GM12878 (cell line): ENCODE results near the gene IL1RAPL1. TPM values are rescaled to one million over a fixed set of nuclear protein-coding genes. Genes with fewer than 3 reads are reported as not detected.

Source experiments
- ATAC-seq: fragments of 200-7000 bp; cut with Tn5 transposase; 3 replicates; pipeline ENCODE4 v1.9.1; 2020; ENCODE audit warnings: mild to moderate bottlenecking, moderate library complexity
- BruUV-seq: library from RNA; stranded (reverse); fragments of 400-500 nt; replicated peaks from 2 replicates; lab custom pipeline; 2021; lab: Mats Ljungman, UMichigan
- CTCF ChIA-PET: fragments of 300-600 bp; sonication (Branson Sonifier 250); formaldehyde crosslinking; extraction: SDS; loops from one replicate; lab custom pipeline; 2021; ENCODE audit warnings: inconsistent platforms; lab: Yijun Ruan, JAX
- POLR2A ChIA-PET: fragments of 350-600 bp; formaldehyde crosslinking; extraction: SDS; loops from one replicate; lab custom pipeline; 2021; ENCODE audit warnings: inconsistent platforms; lab: Charles Lee
- RAD21 ChIA-PET: fragments of 300-600 bp; sonication (Branson Sonifier 250); formaldehyde crosslinking; loops from one replicate; lab custom pipeline; 2023; ENCODE audit warnings: antibody characterized with exemption; ENCODE audit not compliant: unreplicated experiment; lab: Charles Lee
- SMC1A ChIA-PET: fragments of 300-600 bp; sonication (Branson Sonifier 250); formaldehyde crosslinking; loops from one replicate; lab custom pipeline; 2023; ENCODE audit not compliant: unreplicated experiment, uncharacterized antibody; lab: Charles Lee
- DNase-seq: peaks from one replicate; pipeline ENCODE4 v3.0.0-alpha.2; 2011; ENCODE audit warnings: low read depth, low spot score
- FAIRE-seq: peaks from 3 replicates; lab custom pipeline; 2011; peaks lifted over from hg19 to GRCh38; lab: Jason Lieb, UNC
- H2AFZ ChIP-seq: 2 replicates; pipeline ENCODE4 v1.6.0; 2011; ENCODE audit warnings: low read depth, low read length, control low read depth; ENCODE audit not compliant: control insufficient read depth
- H3K27ac ChIP-seq: 2 replicates; pipeline ENCODE4 v1.5.1; 2011; ENCODE audit warnings: control low read depth; ENCODE audit not compliant: control insufficient read depth, insufficient read depth
- H3K27me3 ChIP-seq, 2 experiments: replicated peaks in 1 of 2; 2 replicates each; pipeline versions ENCODE4 v1.6.0 to v1.6.1; 2011; ENCODE audit warnings: low read length in 1 of 2; ENCODE audit not compliant: control insufficient read depth in 2 of 2, insufficient read depth in 2 of 2
- H3K36me3 ChIP-seq, 2 experiments: 2 replicates each; pipeline ENCODE4 v1.5.1; 2011; ENCODE audit warnings: low read length in 1 of 2; ENCODE audit not compliant: control insufficient read depth in 2 of 2, insufficient read depth in 2 of 2
- H3K4me1 ChIP-seq: 2 replicates; pipeline ENCODE4 v1.6.1; 2011; ENCODE audit warnings: mild to moderate bottlenecking, low read length, moderate library complexity, mixed read lengths; ENCODE audit not compliant: control insufficient read depth, insufficient read depth
- H3K4me2 ChIP-seq: 2 replicates; pipeline ENCODE4 v1.6.0; 2011; ENCODE audit warnings: control low read depth; ENCODE audit not compliant: control insufficient read depth, insufficient read depth
- H3K4me3 ChIP-seq: fragments of 200-600 bp; sonication (generic); 2 replicates; pipeline ENCODE4 v1.5.1; 2016
- H3K79me2 ChIP-seq: 2 replicates; pipeline ENCODE4 v1.6.0; 2011; ENCODE audit warnings: low read length; ENCODE audit not compliant: control insufficient read depth, insufficient read depth
- H3K9ac ChIP-seq: 2 replicates; pipeline ENCODE4 v1.8.0; 2011; ENCODE audit warnings: low read length, control low read depth, mixed read lengths; ENCODE audit not compliant: control insufficient read depth, insufficient read depth
- H3K9me3 ChIP-seq: replicated peaks from 3 replicates; pipeline ENCODE4 v1.5.1; 2011; ENCODE audit warnings: mild to moderate bottlenecking, low read length; ENCODE audit not compliant: control insufficient read depth, insufficient read depth
- H4K20me1 ChIP-seq: 2 replicates; pipeline ENCODE4 v1.6.0; 2011; ENCODE audit not compliant: control insufficient read depth, insufficient read depth
- ATF7 ChIP-seq: fragments of 450-650 bp; IDR thresholded peaks from 2 replicates; pipeline ENCODE4 v1.6.1; 2016; ENCODE audit warnings: low read depth, mild to moderate bottlenecking
- BACH1 ChIP-seq: fragments of 450-650 bp; IDR thresholded peaks from 2 replicates; pipeline ENCODE4 v1.6.1; 2017; ENCODE audit warnings: mild to moderate bottlenecking, borderline replicate concordance
- FOXK2 ChIP-seq: fragments of 450-650 bp; IDR thresholded peaks from 2 replicates; pipeline ENCODE4 v1.6.1; 2017; ENCODE audit warnings: mild to moderate bottlenecking, moderate library complexity
- KAT2A ChIP-seq: conservative IDR thresholded peaks from 2 replicates; pipeline ENCODE4 v1.6.1; 2011; ENCODE audit warnings: low read depth, low read length; ENCODE audit not compliant: control insufficient read depth
- MTA2 ChIP-seq: fragments of 450-650 bp; IDR thresholded peaks from 2 replicates; pipeline ENCODE4 v1.6.1; 2016; ENCODE audit warnings: low read depth, mild to moderate bottlenecking, moderate library complexity
- MXI1 ChIP-seq: fragments of 150-350 bp; IDR thresholded peaks from 2 replicates; pipeline ENCODE4 v1.6.1; 2011; ENCODE audit warnings: low read depth, mild to moderate bottlenecking, inconsistent platforms, low read length, improper control_type of control experiment
- PAX8 ChIP-seq: fragments of 450-650 bp; IDR thresholded peaks from 2 replicates; pipeline ENCODE4 v1.6.1; 2017; ENCODE audit warnings: mild to moderate bottlenecking, moderate library complexity
- RELA ChIP-seq: fragments of 450-650 bp; IDR thresholded peaks from 2 replicates; pipeline ENCODE4 v1.8.0; 2014; ENCODE audit warnings: borderline replicate concordance; ENCODE audit not compliant: partially characterized antibody
- STAT3 ChIP-seq: IDR thresholded peaks from 2 replicates; pipeline ENCODE4 v1.6.1; 2011; ENCODE audit warnings: low read depth, low read length, improper control_type of control experiment
- SUPT20H ChIP-seq: IDR thresholded peaks from 2 replicates; pipeline ENCODE4 v1.6.1; 2011; ENCODE audit warnings: low read depth, mild to moderate bottlenecking, low read length, moderate library complexity, borderline replicate concordance; ENCODE audit not compliant: control insufficient read depth
- TAF1 ChIP-seq: IDR thresholded peaks from 2 replicates; pipeline ENCODE4 v1.6.1; 2011; ENCODE audit warnings: mild to moderate bottlenecking, low read depth, low read length, borderline replicate concordance
- ZBED1 ChIP-seq: IDR thresholded peaks from 2 replicates; pipeline ENCODE4 v1.6.1; 2016; ENCODE audit warnings: borderline replicate concordance
- ZNF274 ChIP-seq: IDR thresholded peaks from one replicate; pipeline ENCODE4 v1.8.0; 2011; ENCODE audit not compliant: insufficient read length, insufficient read depth
- WGBS: methylation state at CpG from one replicate; pipeline ENCODE4 v1.1.6; 2016; ENCODE audit warnings: low lambda C conversion rate; ENCODE audit not compliant: insufficient replicate concordance, insufficient coverage; ENCODE audit errors: missing lambda C conversion rate; 5-methylcytosine and 5-hydroxymethylcytosine counted together
- in situ Hi-C: fragments of 300-500 bp; cut with MboI; formaldehyde crosslinking; loops from 9 replicates; pipeline ENCODE4 v1.14.3; 2018; ENCODE audit warnings: mixed read lengths
- intact Hi-C: fragments of 100-400 bp; cut with micrococcal nuclease; formaldehyde crosslinking; loops from one replicate; pipeline ENCODE4 v1.14.2; 2022; ENCODE audit not compliant: unreplicated experiment
- polyA plus RNA-seq, 11 experiments: library from polyadenylated mRNA; depleted of rRNA in 4 of 11; unstranded in 6 of 11; stranded (reverse) in 5 of 11; fragments of >200 nt; fragmentation: Nextera tagmentation in 4 of 11; fragmentation: Illumina TruSeq in 1 of 11; extraction: Ambion mirVana in 4 of 11; extraction: Trizol in 1 of 11; gene quantifications; 1 replicate in 1 of 11; 2 replicates in 10 of 11; pipeline versions ENCODE4 v1.2.1 to v1.2.3, GENCODE V29; 2011 to 2016; ENCODE audit warnings: inconsistent platforms in 2 of 11, missing spikeins in 2 of 11, low read depth in 1 of 11
- total RNA-seq, 4 experiments: library from RNA; depleted of rRNA in 3 of 4; stranded (reverse); fragments of >200 nt in 3 of 4; fragmentation: Illumina TruSeq in 1 of 4; extraction: Trizol in 1 of 4; gene quantifications; 2 replicates each; pipeline versions ENCODE4 v1.2.1 to v1.2.3, GENCODE V29; 2013 to 2021
- TF ChIP-seq, protein P1 (sequence below): IDR thresholded peaks from 2 replicates; pipeline ENCODE4 v1.6.1; 2012; ENCODE audit warnings: low read length, inconsistent platforms
- TF ChIP-seq, protein P2 (sequence below): fragments of 450-650 bp; formaldehyde crosslinking; IDR thresholded peaks from 2 replicates; pipeline ENCODE4 v1.4.0; 2020; ENCODE audit warnings: mild to moderate bottlenecking, moderate library complexity
- TF ChIP-seq, protein P3 (sequence below): fragments of 450-650 bp; IDR thresholded peaks from 2 replicates; pipeline ENCODE4 v1.6.1; 2017; ENCODE audit warnings: mild to moderate bottlenecking, moderate library complexity

Gene IL1RAPL1
- total and polyA plus RNA-seq, 10 of the 15 experiments (the other 5 are each of a cell fraction or from before 2014, with no cell fraction given) = not detected

DNA sequence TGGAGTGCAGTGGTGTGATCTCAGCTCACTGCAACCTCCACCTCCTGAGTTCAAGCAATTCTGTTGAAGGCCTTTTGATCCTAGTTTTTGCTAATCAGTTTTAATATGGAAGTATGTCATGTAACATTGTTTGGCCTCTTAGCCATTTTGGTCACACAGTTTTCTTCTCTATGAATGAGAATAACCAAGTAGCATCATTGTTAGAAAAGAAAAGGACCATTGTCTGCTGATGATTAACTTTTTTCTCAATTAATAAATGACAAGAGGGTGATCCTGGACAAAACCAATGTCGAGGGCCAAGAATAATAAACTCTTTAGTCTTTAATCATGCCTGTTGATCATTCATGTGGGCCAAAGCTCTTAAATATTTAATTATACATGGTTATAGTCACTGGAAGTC lies 1338.8 kb downstream of the IL1RAPL1 start (continued):
- no peak for TF ChIP-seq ZBED1

DNA sequence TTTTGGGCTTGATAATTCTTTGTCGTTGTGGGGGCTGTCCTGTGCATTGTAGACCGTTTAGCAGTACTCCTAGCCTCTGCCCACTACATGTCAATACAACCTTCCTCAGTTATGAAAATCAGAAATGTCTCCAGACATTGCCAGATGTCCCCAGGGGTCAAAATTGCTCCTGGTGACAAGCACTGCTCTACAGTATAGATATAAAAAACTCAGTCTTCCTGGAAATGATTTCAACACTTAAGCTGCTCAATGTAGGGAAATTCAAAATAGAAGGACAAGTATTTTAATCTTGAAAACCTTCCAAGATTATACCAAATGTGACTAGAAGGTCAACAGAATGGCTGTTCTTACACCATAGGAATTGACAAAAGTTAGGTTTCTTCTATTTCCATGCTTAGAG lies 1339.4 kb downstream of the IL1RAPL1 start:
- CTCF ChIA-PET = interaction anchor here (0.6 kb wide), 1 partner anchor 13 kb away, joined by 3 read pairs; no protein-coding TSS in a partner anchor
- Histone ChIP-seq H4K20me1 (no peaks in the 10 kb centered on the region), H3K9ac (no peak overlapping the region), H3K27me3 (no peaks in the 10 kb centered on the region), H2AFZ (no peak overlapping the region), H3K36me3 (no peaks in the 10 kb centered on the region), H3K4me3 (no peak overlapping the region), H3K4me2 (no peak overlapping the region), H3K79me2 (no peaks in the 10 kb centered on the region), H3K27ac (no peak overlapping the region), H3K4me1 (no peaks in the 10 kb centered on the region), H3K9me3 (no peaks in the 10 kb centered on the region)
- WGBS = 0% methylated on average over 2 of the region's 2 CpGs
- ATAC-seq (no peak), FAIRE-seq (no peak), DNase-seq (no peak)
- BruUV-seq = no TSS peak
- intact Hi-C loops (no loop called here), in situ Hi-C loops (no loop called here)
- RAD21 ChIA-PET = no interaction called here
- POLR2A ChIA-PET = no interaction called here
- SMC1A ChIA-PET = no interaction called here
- TF ChIP-seq, protein P1, sequence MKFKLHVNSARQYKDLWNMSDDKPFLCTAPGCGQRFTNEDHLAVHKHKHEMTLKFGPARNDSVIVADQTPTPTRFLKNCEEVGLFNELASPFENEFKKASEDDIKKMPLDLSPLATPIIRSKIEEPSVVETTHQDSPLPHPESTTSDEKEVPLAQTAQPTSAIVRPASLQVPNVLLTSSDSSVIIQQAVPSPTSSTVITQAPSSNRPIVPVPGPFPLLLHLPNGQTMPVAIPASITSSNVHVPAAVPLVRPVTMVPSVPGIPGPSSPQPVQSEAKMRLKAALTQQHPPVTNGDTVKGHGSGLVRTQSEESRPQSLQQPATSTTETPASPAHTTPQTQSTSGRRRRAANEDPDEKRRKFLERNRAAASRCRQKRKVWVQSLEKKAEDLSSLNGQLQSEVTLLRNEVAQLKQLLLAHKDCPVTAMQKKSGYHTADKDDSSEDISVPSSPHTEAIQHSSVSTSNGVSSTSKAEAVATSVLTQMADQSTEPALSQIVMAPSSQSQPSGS = no peak
- no peak for TF ChIP-seq RELA
- TF ChIP-seq FOXK2 = no peak
- TF ChIP-seq SUPT20H = no peak
- TF ChIP-seq, protein P2, sequence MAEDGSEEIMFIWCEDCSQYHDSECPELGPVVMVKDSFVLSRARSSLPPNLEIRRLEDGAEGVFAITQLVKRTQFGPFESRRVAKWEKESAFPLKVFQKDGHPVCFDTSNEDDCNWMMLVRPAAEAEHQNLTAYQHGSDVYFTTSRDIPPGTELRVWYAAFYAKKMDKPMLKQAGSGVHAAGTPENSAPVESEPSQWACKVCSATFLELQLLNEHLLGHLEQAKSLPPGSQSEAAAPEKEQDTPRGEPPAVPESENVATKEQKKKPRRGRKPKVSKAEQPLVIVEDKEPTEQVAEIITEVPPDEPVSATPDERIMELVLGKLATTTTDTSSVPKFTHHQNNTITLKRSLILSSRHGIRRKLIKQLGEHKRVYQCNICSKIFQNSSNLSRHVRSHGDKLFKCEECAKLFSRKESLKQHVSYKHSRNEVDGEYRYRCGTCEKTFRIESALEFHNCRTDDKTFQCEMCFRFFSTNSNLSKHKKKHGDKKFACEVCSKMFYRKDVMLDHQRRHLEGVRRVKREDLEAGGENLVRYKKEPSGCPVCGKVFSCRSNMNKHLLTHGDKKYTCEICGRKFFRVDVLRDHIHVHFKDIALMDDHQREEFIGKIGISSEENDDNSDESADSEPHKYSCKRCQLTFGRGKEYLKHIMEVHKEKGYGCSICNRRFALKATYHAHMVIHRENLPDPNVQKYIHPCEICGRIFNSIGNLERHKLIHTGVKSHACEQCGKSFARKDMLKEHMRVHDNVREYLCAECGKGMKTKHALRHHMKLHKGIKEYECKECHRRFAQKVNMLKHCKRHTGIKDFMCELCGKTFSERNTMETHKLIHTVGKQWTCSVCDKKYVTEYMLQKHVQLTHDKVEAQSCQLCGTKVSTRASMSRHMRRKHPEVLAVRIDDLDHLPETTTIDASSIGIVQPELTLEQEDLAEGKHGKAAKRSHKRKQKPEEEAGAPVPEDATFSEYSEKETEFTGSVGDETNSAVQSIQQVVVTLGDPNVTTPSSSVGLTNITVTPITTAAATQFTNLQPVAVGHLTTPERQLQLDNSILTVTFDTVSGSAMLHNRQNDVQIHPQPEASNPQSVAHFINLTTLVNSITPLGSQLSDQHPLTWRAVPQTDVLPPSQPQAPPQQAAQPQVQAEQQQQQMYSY (CRISPR knock-in tag) = no peak
- TF ChIP-seq ZNF274 = no peak
- no peak for TF ChIP-seq TAF1
- TF ChIP-seq, protein P3, sequence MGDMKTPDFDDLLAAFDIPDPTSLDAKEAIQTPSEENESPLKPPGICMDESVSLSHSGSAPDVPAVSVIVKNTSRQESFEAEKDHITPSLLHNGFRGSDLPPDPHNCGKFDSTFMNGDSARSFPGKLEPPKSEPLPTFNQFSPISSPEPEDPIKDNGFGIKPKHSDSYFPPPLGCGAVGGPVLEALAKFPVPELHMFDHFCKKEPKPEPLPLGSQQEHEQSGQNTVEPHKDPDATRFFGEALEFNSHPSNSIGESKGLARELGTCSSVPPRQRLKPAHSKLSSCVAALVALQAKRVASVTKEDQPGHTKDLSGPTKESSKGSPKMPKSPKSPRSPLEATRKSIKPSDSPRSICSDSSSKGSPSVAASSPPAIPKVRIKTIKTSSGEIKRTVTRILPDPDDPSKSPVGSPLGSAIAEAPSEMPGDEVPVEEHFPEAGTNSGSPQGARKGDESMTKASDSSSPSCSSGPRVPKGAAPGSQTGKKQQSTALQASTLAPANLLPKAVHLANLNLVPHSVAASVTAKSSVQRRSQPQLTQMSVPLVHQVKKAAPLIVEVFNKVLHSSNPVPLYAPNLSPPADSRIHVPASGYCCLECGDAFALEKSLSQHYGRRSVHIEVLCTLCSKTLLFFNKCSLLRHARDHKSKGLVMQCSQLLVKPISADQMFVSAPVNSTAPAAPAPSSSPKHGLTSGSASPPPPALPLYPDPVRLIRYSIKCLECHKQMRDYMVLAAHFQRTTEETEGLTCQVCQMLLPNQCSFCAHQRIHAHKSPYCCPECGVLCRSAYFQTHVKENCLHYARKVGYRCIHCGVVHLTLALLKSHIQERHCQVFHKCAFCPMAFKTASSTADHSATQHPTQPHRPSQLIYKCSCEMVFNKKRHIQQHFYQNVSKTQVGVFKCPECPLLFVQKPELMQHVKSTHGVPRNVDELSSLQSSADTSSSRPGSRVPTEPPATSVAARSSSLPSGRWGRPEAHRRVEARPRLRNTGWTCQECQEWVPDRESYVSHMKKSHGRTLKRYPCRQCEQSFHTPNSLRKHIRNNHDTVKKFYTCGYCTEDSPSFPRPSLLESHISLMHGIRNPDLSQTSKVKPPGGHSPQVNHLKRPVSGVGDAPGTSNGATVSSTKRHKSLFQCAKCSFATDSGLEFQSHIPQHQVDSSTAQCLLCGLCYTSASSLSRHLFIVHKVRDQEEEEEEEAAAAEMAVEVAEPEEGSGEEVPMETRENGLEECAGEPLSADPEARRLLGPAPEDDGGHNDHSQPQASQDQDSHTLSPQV = no peak
- TF ChIP-seq MXI1 = no peak
- no peak for TF ChIP-seq STAT3
- TF ChIP-seq BACH1 = no peak
- TF ChIP-seq PAX8 = no peak
- no peak for TF ChIP-seq ATF7
- TF ChIP-seq KAT2A = no peak
- no peak for TF ChIP-seq MTA2
